Activated T-cell treated with anti-CD3 and anti-CD28 coated beads for 24 hours (primary cell): Measurements from ENCODE around the gene SLC17A4.

ENCODE experiments used
- DNase-seq: peaks from one replicate; pipeline ENCODE4 v3.0.0-alpha.2; 2020; ENCODE audit warnings: low read depth

The SLC17A4 gene

GRCh38 chr6:25816252-25816651, 61.7 kb downstream of the SLC17A4 start:
- DNase-seq: no peak

DNA sequence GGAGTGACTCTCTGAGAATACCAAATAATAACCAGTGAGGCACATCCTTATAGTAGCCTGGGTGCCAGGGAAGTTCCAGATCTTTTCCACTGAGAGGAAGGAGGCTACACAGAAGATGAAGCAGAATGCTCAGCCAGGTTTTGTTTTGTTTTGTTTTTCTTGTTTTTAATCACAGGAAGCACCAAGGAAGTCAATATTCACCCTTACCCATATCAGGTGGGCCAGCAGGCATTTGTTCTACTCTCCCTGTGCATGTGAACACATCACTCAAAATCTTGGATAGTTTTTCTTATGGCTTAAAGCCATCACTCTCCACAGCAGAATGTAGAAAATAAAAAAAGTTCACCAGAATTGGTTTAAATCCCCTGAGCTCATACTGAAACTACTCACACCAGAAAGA, 66.8 kb downstream of the SLC17A4 start:
- no peak for DNase-seq

DNA sequence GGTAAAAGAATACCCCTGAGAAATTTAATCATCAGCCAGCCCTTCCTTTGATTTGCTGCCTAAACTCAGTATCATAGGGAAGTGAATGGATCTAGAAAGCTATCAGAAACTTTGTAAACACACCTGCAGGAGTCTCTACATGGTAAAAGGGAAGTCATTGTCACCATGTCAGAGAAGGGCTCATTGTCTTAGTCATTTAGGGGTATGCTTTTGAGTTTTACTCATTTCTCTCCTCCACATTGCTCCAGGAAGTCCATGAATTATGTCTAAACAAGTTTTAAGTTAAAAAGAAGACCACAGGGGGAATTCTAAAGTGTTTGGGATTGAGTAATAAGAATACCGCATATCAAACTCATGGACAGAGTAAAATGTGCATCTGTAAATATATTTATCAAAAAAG, 74.8 kb downstream of the SLC17A4 start:
- no peak for DNase-seq

DNA sequence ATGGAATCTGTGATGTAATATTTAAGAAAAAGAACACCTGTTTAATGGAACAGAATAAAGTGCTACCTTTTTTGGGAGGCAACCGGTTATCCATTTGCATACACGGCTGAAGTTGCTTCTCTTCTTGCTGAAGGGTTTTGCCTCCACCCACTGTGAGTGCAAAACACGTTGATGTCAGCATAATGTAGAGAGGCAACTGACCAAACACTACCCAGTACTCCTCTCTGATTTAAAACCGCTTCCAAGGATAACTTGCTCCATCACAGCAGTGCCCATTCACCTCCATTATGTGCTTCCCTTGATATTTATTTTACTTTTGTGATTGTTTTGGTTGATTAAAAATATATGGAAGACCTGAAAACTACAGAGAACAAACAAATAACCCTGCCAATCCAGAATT, 75.9 kb downstream of the SLC17A4 start:
- no peak for DNase-seq
